AG09309 (cell line): Measurements from ENCODE around the gene C10orf105.

Source experiments
- DNase-seq: peaks from one replicate; pipeline ENCODE4 v3.0.0-alpha.2; 2010; ENCODE audit warnings: low read depth
- H3K4me3 ChIP-seq: 2 replicates; pipeline ENCODE4 v1.5.1; 2011; ENCODE audit warnings: mild to moderate bottlenecking, low read depth, low read length, moderate library complexity; ENCODE audit not compliant: control insufficient read depth
- CTCF ChIP-seq: IDR thresholded peaks from 2 replicates; pipeline ENCODE4 v1.5.1; 2011; ENCODE audit warnings: mild to moderate bottlenecking, low read depth, low read length, inconsistent platforms; ENCODE audit not compliant: insufficient read depth, control insufficient read depth; ENCODE audit errors: missing control alignments

C10orf105 gene

GRCh38 chr10:71741671-71742070 is 22.1 kb upstream of the C10orf105 start:
- no peak for TF ChIP-seq CTCF
- H3K4me3 ChIP-seq: no peak overlapping the region
- no peak for DNase-seq

- no peak for TF ChIP-seq CTCF
- no peak for DNase-seq
- H3K4me3 ChIP-seq: no peak overlapping the region
Measured at GRCh38 chr10:71741029-71741428, 21.5 kb upstream of the C10orf105 start.

- no peak overlapping the region for H3K4me3 ChIP-seq
- no peak for DNase-seq
- TF ChIP-seq CTCF: no peak
Measured at GRCh38 chr10:71740069-71740653, 20.6 kb upstream of the C10orf105 start.

GRCh38 chr10:71739358-71739900 is 19.9 kb upstream of the C10orf105 start:
- no peak for DNase-seq
- no peak for TF ChIP-seq CTCF
- H3K4me3 ChIP-seq: no peak overlapping the region

- peak; percentile 78 for DNase-seq
- no peak for TF ChIP-seq CTCF
- no peak overlapping the region for H3K4me3 ChIP-seq
Measured at GRCh38 chr10:71737834-71738197, 18.2 kb upstream of the C10orf105 start.

GRCh38 chr10:71737001-71737833 is 17.6 kb upstream of the C10orf105 start:
- DNase-seq: no peak
- TF ChIP-seq CTCF: no peak
- H3K4me3 ChIP-seq: no peak overlapping the region
